ENCODE results near the gene NEK9.

Gene NEK9

DNA sequence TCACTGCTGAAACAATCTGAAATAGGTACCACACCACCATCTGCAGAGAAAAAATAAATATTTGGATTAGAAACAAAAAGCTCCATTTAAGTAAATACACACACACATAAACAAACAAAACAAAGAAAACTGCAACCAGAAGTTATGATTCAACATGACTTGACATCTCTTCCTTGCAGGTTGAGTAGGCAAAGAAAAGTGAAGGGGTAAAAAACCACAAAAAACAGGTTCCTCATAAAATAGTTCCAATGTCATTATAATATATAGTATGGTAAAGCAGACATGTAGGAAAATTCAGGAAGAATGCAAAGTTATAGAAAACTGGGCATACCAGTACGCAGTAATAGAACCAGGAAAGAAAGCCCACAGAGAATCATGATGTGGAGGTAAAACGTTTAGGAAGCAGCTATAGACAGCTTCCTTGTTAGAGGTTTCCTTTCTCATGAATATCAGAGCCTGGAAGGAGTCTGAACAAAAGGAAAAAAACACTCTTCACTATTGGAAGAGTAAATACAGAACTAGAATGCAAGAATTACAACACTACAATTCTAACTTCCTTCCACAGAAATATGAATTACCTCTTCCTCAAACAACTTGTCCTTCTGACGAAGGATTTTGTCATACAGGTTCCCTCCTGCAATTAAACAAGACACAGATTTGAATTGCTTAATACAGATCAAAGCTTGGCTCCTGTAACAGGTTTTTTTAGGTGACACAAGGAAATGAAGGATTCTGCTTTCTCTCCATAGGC, 6.1 kb downstream of the NEK9 start:
- no peak for DNase-seq
- TF ChIP-seq, protein P1, sequence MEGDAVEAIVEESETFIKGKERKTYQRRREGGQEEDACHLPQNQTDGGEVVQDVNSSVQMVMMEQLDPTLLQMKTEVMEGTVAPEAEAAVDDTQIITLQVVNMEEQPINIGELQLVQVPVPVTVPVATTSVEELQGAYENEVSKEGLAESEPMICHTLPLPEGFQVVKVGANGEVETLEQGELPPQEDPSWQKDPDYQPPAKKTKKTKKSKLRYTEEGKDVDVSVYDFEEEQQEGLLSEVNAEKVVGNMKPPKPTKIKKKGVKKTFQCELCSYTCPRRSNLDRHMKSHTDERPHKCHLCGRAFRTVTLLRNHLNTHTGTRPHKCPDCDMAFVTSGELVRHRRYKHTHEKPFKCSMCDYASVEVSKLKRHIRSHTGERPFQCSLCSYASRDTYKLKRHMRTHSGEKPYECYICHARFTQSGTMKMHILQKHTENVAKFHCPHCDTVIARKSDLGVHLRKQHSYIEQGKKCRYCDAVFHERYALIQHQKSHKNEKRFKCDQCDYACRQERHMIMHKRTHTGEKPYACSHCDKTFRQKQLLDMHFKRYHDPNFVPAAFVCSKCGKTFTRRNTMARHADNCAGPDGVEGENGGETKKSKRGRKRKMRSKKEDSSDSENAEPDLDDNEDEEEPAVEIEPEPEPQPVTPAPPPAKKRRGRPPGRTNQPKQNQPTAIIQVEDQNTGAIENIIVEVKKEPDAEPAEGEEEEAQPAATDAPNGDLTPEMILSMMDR (IDR thresholded peaks at IDR 0.05; ENCODE audit: low read depth, low read length): no peak
- Histone ChIP-seq H3K9me3 (ENCODE audit: severe bottlenecking) (no peaks in the 10 kb centered on the region), H3K27ac (no peak overlapping the region), H3K27me3 (ENCODE audit: insufficient read depth, low read depth, severe bottlenecking) (no peaks in the 10 kb centered on the region), H3K36me3 (peaks cover 34% of the 10 kb centered on the region), H3K4me3 (ENCODE audit: low read depth, low read length) (no peak overlapping the region)

DNA sequence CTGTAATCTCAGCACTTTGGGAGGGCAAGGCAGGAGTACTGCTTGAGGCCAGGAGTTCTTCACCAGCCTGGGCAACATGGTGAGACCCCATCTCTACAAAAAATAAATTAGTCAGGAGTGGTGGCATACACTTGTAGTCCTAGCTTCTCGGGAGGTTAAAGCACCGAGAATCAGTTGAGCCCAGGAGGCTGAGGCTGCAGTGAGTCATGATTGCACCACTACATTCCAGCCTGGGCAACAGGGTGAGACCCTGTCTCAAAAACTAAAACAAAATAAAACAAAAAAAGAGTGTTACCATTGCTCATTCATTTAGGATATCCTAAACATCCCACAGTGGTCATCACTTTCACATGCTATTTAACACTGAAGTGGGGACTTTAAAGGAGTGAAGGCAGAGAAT, 7.8 kb downstream of the NEK9 start:
- Histone ChIP-seq H3K4me3 (ENCODE audit: low read depth, low read length) (no peak overlapping the region), H3K9me3 (ENCODE audit: severe bottlenecking) (no peaks in the 10 kb centered on the region), H3K27ac (no peak overlapping the region), H3K36me3 (peaks cover 48% of the 10 kb centered on the region), H3K27me3 (ENCODE audit: insufficient read depth, low read depth, severe bottlenecking) (no peaks in the 10 kb centered on the region)
- DNase-seq: no peak
- TF ChIP-seq, protein P1 (IDR thresholded peaks at IDR 0.05; ENCODE audit: low read depth, low read length): no peak

DNA sequence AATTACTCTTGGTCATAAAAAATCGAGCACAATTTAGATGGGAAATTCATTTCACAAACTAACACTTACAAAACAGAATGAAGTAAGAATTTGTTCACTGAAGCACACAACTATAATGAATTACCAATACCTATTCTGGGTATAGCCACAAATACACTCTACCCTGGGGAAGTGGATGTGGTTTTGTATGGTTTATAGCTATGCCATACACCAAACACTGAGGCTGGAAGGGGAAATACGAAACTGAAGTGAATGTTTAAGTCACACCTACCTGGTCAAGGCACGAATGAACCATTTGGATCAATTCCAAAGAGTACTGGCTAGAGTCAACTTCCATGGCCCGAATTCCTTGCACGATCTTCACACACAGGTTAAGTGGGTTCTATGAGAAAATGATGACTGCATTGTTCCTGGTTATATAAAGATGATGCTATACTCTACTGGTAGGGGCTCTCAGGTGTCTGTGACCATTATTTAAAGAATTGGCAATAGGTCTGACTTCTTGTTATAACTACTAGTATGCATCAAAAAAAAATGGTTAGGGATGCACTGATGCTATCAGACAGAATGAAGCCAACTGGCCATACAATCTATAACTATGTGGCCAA, 12.8 kb downstream of the NEK9 start:
- peaks cover 75% of the 10 kb centered on the region for H3K36me3 ChIP-seq
- TF ChIP-seq, protein P1 (IDR thresholded peaks at IDR 0.05; ENCODE audit: low read depth, low read length): no peak

DNA sequence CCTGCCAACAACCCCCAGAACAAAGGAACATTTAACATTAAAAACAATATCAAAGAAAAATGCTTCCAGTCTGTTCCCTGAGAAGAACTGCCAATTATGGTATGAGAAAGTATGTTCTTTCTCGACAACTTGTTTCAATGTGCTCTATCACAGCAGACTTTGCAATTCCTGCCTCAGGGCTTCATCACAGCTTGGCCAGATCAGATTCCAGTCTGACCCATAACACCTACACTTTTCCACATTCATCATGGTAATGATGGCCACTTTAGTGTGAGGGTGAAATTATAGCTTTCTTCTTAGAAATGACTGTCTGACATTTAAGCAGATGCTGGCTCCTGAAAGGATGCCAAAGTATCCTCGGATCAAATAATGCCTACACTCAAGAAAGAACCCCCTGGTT, 17.0 kb downstream of the NEK9 start:
- peaks cover 76% of the 10 kb centered on the region for H3K36me3 ChIP-seq
- TF ChIP-seq, protein P1 (IDR thresholded peaks at IDR 0.05; ENCODE audit: low read depth, low read length): no peak

More for the DNA sequence above, 12.8 kb downstream of the NEK9 start:
- no peak for DNase-seq
- Histone ChIP-seq H3K27ac (no peak overlapping the region), H3K4me3 (ENCODE audit: low read depth, low read length) (no peak overlapping the region), H3K27me3 (ENCODE audit: insufficient read depth, low read depth, severe bottlenecking) (no peaks in the 10 kb centered on the region), H3K9me3 (ENCODE audit: severe bottlenecking) (no peaks in the 10 kb centered on the region)

DNA sequence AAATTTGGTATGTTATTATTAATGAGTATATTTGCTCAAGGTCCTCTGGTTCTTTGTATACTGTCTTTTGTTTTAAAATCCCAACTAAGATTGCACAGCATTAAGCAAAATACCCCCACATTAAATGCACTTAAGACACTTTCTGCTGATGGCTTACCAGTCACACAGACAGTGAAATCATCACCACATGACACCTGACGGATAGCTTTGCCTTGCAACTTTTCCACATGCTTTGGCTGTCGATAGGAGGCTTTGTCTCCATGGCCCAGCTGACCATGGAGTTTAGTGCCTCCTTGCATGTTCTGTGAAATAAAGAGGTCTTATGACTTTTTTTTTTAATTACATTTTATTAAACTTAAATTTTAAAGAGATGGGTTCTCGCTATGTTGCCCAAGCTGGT, 19.7 kb downstream of the NEK9 start:
- Histone ChIP-seq H3K27ac (no peak overlapping the region), H3K9me3 (ENCODE audit: severe bottlenecking) (no peaks in the 10 kb centered on the region), H3K27me3 (ENCODE audit: insufficient read depth, low read depth, severe bottlenecking) (no peaks in the 10 kb centered on the region), H3K4me3 (ENCODE audit: low read depth, low read length) (no peak overlapping the region), H3K36me3 (peaks cover 58% of the 10 kb centered on the region)
- no peak for DNase-seq
- TF ChIP-seq, protein P1 (IDR thresholded peaks at IDR 0.05; ENCODE audit: low read depth, low read length): no peak

More for the DNA sequence above, 17.0 kb downstream of the NEK9 start:
- no peak overlapping the region for H3K4me3 ChIP-seq (ENCODE audit: low read depth, low read length)
- no peak for DNase-seq
- H3K27me3 ChIP-seq (ENCODE audit: insufficient read depth, low read depth, severe bottlenecking): no peaks in the 10 kb centered on the region
- H3K27ac ChIP-seq: no peak overlapping the region
- H3K9me3 ChIP-seq (ENCODE audit: severe bottlenecking): no peaks in the 10 kb centered on the region
